Esophagus muscularis mucosa (tissue), 3 donors: Measurements from ENCODE around the gene ALOX12B.

ENCODE experiments used
- CTCF ChIP-seq, 3 experiments: fragments of 200-600 bp in 2 of 3; fragments of 450-650 bp in 1 of 3; sonication (generic) in 2 of 3; IDR thresholded peaks; one replicate each; pipeline ENCODE4 v1.5.1; 2017 to 2019; ENCODE audit warnings: antibody characterized with exemption in 3 of 3, mild to moderate bottlenecking in 2 of 3, moderate library complexity in 1 of 3
- EP300 ChIP-seq: sonication (generic); formaldehyde crosslinking; IDR thresholded peaks from one replicate; pipeline ENCODE4 v1.6.1; 2017; ENCODE audit warnings: antibody characterized with exemption

- TF ChIP-seq EP300: no peak
- no peak for TF ChIP-seq CTCF (IDR thresholded peaks at IDR 0.05)
These were observed 21.6 kb upstream of the ALOX12B start for GRCh38 chr17:8108972-8109660.
